RCC 7860 (cell line): Measurements from ENCODE around the gene MPRIP.
"Not testable (repeated sequence)": the region's sequence is repeated elsewhere in the genome, so short reads cannot be mapped to it uniquely, and the experiment has no call there.

Experiments used
- DNase-seq: peaks from one replicate; pipeline ENCODE4 v3.0.0-alpha.2; 2015; ENCODE audit warnings: low spot score
- FAIRE-seq: peaks from 2 replicates; lab custom pipeline; 2012; peaks lifted over from hg19 to GRCh38; lab: Jason Lieb, UNC

MPRIP gene

DNA sequence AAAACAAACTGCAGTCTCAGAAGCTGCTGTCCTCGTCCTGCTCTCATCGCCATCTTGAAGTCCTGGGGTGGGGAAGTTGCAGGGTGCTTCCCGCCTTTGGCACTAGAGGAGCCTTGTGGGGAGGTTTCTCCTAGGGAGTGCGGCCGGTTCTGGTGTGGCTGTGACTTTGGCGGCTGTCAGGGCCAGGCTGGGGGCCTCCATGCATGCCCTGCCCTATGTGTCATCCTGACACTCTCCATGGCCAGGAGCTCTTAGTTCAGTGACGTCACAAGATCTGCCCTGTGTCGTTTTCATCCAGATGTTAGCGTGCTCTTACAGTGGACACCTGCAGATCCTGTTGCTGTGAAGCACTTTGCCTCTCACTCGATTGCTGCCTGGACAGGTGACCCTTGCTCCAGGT is 114.3 kb downstream of the MPRIP start:
- FAIRE-seq (no peak), DNase-seq (peak; percentile 68)

DNA sequence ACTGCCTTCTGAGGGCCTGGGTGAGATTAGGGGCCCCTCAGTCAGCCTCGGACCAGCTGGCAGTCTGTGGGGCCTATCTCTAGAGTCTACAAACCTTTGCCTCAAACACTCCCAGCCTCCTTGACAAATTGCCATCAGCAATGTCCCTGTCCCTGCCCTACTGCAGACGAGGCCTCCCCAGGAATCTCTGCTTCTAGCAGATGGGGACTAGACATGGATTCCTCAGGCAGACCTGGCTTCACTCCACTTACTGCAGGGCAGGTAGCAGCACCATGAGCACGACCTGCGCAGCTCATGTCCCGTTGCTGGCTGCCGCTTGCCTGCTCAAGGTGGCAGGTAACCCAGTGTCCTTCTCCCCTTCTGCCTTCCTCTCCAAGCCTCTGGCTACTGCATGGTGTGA is 114.8 kb downstream of the MPRIP start:
- FAIRE-seq (no peak), DNase-seq (no peak)

DNA sequence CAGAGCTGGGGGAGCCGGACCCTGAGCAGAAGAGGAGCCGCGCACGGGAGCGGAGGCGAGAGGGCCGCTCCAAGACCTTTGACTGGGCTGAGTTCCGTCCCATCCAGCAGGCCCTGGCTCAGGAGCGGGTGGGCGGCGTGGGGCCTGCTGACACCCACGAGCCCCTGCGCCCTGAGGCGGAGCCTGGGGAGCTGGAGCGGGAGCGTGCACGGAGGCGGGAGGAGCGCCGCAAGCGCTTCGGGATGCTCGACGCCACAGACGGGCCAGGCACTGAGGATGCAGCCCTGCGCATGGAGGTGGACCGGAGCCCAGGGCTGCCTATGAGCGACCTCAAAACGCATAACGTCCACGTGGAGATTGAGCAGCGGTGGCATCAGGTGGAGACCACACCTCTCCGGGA is 116.2 kb downstream of the MPRIP start:
- FAIRE-seq, DNase-seq: not testable (repeated sequence)

DNA sequence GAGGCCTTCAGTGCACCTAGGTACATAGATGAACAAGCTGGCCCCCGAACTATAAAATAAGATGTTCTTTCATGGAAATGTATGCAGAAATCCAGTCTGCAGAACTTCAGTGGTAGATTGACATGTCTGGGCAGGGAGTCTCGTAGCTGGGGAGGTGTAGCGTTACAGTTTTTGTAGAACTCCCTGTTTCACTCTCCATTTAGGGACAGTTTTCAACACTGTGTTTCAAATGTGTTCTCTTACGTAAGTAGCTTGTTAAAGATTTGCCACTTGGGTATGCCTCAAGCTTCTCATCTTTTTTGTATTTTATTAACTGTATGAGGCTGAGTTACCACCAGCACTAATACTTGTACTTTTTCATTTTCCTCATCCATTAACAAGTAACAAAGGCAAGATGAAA is 117.3 kb downstream of the MPRIP start:
- no peak for FAIRE-seq
- DNase-seq = no peak

DNA sequence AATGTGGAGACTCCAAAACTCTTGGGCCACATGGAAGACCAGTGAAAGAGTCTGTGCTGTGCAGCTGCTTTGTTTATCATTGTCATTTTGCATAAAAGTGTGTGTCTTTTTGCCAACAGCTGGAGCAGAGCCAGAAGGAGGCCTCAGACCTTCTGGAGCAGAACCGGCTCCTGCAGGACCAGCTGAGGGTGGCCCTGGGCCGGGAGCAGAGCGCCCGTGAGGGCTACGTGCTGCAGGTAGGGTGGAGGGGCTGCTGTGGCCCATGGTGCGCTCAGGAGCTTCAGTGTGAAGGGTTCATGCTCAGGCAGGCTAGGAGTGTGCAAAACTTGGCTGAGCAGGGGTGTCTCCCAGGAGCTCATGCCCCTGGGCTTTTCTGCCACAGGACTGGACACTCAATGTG is 118.9 kb downstream of the MPRIP start:
- FAIRE-seq = no peak
- DNase-seq = no peak

DNA sequence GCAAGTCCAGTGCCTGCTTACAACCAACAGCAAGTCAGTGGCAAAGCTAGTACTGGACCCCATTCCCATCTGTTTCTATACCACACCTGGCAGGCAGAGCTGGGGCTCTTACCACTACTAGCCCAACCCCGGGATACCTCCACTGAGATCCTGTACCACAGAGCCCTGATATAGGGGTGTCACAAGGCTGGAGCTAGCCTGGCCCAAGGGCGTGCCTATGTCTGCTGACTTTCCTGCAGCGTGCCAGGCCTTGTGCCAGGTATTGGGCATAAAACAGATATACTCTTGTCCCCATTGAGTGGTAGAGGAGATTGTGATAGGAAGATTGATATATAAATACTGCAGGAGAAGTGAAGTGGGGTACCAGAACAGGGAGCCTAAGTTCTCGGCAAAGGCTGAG is 119.5 kb downstream of the MPRIP start:
- FAIRE-seq (no peak), DNase-seq (no peak)

DNA sequence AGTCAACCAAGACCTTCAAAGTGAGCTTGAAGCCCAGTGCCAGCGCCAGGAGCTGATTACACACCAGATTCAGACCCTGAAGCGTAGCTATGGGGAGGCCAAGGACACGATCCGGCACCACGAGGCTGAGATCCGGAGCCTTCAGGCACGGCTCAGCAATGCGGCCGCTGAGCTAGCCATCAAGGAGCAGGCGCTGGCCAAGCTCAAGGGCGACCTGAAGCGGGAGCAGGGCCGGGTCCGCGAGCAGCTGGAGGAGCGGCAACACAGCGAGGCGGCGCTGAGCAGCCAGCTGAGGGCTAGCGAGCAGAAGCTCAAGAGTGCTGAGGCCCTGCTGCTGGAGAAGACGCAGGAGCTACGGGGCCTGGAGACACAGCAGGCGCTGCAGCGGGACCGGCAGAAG is 121.9 kb downstream of the MPRIP start:
- no peak for FAIRE-seq
- DNase-seq = no peak

DNA sequence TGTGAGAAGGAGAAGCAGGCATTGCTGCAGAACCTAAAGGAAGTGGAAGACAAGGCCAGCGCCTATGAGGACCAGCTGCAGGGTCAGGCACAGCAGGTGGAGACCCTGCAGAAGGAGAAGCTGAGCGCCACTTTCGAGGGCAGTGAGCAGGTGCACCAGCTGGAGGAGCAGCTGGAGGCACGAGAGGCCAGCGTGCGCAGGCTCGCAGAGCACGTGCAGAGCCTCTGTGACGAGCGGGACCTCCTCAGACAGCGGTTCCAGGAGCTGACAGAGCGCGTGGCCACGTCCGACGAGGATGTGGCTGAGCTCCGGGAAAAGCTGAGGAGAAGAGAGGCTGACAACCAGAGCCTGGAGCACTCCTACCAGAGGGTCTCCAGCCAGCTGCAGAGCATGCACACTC is 122.4 kb downstream of the MPRIP start:
- no peak for FAIRE-seq
- no peak for DNase-seq

DNA sequence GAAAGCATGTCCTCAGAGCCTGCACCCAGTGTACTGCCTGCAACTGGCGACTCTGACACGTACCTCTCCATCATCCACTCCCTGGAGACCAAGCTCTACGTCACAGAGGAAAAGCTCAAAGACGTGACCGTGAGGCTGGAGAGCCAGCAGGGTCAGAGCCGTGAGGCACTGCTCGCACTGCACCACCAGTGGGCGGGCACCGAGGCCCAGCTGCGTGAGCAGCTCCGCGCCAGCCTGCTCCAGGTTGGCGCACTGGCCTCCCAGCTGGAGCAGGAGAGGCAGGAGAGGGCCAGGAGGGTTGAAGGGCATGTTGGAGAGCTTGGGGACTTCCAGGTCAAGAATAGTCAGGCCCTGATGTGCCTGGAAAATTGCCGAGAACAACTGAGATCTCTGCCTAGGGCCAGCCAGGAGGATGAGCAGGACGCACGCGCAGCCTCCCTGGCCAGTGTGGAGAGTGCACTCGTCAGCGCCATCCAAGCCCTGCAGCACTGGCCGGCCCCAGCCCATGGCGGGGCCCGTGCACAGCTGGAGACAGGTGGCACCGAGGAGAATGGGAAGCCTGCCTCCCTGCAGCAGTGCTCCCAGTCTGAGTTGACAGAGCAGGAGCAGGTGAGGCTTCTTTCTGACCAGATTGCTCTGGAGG is 123.5 kb downstream of the MPRIP start:
- DNase-seq = no peak
- FAIRE-seq = no peak

DNA sequence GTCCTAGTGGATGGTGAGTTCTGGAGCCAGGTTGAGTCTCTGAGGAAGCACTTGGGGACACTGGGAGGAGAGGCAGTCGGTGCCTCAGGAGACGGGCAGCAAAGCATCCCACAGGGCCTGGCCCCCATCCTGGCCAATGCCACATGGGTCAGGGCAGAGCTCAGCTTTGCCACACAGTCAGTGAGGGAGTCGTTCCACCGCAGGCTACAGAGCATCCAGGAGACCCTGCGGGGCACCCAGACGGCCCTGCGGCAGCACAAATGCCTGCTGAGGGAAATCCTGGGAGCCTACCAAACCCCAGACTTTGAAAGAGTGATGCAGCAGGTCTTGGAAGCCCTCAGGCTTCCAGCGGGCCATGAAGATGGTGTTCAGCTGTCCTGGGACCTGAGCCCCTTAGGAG is 124.2 kb downstream of the MPRIP start:
- FAIRE-seq (no peak), DNase-seq (no peak)

DNA sequence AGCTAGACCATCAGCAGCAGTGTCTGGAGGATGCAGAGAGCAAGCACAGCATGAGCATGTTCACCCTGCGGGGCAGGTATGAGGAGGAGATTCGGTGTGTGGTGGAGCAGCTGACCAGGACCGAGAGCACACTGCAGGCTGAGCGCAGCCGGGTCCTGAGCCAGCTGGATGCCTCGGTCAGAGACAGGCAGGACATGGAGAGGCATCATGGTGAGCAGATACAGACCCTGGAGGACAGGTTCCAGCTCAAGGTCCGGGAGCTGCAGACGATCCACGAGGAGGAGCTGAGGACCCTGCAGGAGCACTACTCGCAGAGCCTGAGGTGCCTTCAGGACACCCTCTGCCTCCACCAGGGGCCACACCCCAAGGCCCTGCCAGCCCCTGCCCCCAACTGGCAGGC is 125.1 kb downstream of the MPRIP start:
- DNase-seq = no peak
- FAIRE-seq = no peak

DNA sequence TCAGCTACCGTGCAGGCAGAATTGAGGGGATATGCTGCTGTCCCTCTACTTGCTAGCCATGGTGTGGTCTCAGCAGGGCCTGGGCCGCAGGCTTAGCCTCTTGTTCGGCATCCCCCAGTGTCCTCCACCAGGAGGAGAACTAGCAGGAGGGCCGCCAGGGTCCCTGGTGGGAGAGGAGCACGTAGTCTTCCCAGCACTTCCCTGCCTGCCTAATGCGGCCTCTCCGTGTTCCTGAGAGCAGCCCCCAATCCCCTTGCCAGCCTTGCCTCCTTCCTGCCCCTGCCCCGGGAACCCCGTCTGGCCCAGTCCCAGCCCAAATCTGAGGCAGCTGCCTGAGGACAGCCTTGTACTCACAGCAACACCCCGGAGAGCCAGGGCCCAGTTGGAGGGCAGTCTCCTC is 125.7 kb downstream of the MPRIP start:
- DNase-seq (no peak), FAIRE-seq (no peak)

DNA sequence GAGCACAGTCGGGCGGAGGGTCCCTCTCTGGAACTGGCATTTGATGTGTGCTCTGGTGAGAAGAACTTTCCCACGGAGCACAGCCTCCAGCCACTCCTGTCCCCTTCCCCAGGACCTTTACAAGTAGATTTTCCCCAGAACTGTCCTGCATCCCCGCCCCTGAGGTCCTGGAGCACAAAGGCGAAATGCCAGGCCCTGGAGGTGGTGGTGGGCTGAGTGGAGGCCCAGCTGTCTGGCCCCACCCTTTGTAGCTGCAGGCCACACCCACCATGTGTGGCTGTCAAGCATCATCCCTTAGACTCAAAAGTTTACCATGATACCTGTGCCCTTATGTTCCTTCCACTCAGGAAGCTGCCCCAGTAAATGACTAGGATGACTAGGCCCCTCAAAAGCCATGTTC is 126.1 kb downstream of the MPRIP start:
- no peak for FAIRE-seq
- DNase-seq = no peak

DNA sequence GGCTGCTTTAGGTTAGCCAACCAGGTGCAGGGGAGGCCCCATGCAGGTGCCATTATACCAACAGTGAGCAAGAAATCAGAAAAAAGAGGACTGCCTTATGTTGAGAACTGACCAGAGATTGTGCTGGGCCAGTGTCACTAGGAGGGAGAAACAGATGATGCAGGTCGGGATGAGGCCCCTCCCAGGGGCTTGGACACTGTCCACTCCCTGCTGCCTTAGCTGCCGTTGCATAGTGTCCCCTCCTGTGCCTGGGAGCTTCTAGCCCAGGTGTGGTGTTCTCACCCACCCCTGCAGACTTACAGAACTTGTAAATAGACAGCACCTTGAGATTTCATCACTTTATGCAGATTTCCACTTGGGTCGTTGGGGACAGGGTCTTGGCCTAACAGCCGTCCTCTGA is 127.1 kb downstream of the MPRIP start:
- no peak for FAIRE-seq
- DNase-seq = no peak

DNA sequence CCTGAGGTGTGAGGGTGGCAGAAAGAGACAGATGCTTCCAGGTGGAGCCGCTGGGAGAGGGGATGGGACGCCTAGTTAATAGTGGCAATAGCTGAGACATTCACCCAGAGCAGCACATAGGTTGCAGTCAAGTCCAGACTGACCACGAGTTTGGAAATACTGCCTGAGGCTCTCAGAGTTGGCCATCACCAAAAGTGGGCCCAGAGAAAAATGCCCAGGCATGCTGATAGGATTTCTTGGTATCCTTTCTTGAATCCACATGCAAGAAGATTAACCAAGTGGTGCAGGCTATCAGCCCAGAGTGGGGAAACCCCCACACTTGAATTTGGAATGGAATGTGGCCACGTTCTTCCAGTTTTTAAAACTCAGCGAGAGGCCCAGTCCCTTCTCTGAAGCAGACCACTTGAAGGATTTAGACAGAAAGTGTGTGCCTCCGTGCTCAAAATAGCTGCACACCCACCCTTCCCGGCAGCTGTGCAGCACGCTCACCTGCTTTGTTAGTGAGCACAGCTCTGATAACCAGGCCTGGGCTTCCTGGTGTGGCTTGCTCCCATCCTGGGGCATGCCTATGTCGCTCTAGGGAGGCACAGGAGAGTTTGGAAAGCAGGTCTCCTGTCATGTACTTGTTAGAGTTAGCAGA is 128.2 kb downstream of the MPRIP start:
- no peak for DNase-seq
- no peak for FAIRE-seq

DNA sequence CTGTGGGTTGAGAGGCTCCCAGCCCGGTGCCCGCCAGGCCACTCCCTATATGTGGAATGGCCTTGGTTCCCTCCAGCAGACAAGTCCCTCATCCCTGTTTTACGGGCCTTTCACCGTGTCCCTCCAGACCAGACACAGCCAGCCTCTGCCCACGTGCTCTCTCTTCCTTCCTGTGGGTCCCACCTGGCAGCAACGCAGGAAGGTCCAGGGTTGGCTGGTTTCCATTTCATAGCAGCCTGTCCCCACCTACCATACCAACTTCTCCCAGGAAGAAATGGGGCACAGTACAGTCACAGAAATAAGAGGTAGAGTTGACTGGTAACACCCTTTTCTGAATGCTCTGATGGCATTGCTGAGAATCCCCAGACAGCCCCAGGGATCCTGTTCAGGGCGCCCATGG is 128.9 kb downstream of the MPRIP start:
- DNase-seq (no peak), FAIRE-seq (no peak)

DNA sequence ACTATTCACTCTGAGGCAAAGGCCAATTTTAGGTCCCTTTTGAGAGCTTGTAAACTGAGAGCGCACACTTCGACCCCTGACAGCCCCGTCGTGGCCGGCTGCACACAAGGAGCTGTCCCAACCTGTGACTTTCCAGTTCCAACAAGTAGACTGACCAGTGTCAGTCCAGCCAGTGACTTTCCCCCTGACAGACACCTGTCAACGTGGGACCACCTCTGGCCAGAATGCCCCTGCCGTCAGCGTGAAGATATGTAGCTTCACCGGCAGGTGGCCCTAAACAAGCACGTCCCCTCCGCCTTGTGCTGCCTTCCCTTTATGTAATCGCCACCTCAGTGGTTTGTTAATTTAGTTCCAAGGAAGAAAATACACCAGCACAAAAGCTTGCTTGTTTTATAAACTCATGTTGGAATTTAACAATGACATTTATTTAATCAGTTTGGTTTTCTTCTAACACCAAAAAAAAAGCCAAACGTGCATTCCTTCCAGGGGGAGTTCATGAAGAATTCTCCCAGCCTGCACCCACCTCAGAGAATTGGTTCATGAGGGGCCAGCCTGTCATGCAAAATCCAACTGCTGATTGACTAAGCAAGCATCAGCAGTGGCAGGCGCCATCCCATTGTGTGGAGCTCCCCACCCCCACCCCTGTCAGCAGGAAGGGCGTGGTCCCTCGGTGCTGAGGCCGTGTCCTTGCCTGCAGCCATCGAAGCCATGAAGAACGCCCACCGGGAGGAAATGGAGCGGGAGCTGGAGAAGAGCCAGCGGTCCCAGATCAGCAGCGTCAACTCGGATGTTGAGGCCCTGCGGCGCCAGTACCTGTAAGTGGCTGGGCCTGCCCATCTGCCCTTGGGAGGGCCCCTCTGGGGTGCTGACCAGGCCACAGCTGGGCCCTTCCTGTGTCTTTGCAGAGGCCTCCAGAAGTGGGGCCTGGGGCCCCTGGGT is 130.0 kb downstream of the MPRIP start:
- no peak for FAIRE-seq
- no peak for DNase-seq

DNA sequence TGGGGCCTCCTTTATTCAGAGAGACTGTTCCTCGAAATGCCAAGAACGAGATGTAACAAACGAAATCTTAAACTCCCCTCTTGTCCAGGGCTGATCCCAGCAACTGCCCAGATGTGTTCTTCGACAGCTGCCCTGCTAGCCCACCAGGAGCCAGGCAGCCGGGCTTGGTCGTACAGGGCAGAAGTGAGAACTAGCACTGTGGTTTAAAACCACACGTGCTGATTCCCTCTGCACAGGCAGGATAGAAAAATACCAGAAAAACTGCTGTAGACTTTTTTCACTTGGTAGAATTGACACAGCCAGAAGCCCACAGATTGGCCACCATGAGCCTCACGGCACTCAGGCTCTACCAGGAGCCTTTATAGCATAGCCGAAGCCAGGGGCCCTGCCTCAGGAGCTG is 130.7 kb downstream of the MPRIP start:
- FAIRE-seq (no peak), DNase-seq (no peak)

DNA sequence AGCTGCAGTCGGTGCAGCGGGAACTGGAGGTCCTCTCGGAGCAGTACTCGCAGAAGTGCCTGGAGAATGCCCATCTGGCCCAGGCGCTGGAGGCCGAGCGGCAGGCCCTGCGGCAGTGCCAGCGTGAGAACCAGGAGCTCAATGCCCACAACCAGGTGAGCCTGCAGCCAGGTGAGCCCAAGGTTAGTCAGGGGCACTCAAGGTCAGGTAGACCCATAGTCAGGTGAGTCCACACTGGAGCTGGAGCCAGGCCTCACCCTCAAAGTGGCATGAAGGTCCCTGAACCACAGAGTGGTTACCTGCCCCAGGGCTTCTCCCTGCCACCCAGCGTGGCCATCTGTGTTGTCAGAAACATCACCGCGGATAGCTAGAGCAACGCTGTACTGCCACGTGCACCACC is 131.7 kb downstream of the MPRIP start:
- FAIRE-seq (no peak), DNase-seq (no peak)

DNA sequence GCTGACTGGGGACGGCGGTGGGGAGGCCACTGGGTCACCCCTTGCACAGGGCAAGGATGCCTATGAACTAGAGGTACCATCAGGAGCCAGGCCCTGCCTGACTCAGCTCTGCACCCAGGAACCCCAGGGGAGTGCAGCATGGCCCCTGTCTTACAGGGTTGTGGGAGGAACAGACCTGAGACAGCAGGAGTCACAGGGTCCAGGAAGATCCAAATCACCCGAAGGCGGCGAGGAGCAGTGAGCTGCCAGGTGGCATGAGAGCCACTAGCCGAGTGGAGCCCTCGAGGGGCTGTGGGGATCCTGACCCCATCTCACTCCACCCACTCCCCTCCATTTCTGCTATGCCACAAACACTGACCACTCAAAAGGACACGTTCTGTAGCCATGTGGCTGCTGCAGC is 133.1 kb downstream of the MPRIP start:
- FAIRE-seq (no peak), DNase-seq (no peak)

DNA sequence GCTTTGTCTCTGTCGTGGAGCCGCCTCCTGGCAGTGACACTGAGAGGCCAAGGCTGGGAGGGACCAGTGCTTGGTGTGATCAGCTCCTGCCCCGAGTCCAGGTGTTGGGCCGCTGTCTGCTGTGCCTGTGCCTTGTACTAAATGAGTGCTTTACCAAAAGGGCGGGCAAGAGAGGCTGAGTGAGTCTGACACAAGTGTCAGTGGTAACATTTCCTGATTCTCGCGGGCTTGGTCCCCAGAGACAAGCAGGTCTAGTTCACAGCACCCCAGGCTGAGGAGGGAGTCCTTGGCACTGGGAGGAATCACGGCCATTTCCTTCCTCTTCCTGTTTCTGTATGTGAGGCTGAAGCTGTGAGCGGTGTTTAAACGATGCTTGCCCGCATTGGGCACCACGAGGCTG is 133.7 kb downstream of the MPRIP start:
- no peak for DNase-seq
- FAIRE-seq = no peak

DNA sequence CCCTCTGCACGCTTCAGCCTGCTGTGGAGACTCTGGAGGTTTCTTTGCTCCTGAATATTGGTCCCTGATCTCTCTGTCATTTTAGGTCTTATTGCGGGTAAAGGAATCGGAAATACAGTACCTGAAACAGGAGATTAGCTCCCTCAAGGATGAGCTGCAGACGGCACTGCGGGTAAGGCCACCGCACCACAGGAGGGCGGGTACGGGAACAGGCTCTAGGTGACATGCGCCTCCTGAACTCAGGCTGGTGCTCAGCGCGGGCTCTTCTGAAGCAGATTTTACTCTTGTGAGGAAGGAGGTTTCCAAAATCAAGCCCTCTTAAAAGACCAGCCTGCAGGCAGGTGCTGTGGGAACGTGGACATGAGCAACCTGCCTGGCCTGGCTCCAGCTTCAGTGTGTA is 134.1 kb downstream of the MPRIP start:
- no peak for FAIRE-seq
- DNase-seq = no peak
